ENCODE results near the gene CLDN11. TPM values are rescaled to one million over a fixed set of nuclear protein-coding genes. Genes with fewer than 3 reads are reported as not detected.

CLDN11 gene
- total RNA-seq, 1 donor from 2014 or later = not detected

DNA sequence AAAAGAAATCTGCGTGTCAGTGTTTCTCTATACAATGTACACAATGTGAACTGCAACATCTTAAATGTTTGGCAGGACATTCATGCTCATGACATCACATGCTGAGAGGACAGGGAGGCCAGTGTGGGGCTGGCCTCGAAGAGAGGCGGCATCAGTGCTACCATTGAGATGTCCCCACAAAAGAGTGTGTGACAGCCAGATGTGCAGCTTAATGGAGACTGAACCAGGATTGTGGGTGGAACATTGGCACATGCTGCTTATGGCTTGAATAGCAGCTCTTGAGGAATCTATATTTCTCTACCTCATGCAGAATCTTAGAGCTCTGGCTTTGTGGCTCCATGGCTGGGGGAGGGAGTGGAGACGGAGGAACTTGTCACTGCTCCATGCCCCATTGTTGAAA lies 18.5 kb downstream of the CLDN11 start:
- H3K36me3 Mint-ChIP-seq (ENCODE audit: low read depth) = no peaks in the 10 kb centered on the region
- H3K4me3 Mint-ChIP-seq = no peak overlapping the region
- DNase-seq = no peak
- no peaks in the 10 kb centered on the region for H3K9me3 Mint-ChIP-seq
- H3K27me3 Mint-ChIP-seq = peaks cover 10% of the 10 kb centered on the region
- H3K27ac Mint-ChIP-seq = no peak overlapping the region
- peaks cover 5% of the 10 kb centered on the region for H3K4me1 Mint-ChIP-seq
- intact Hi-C loops (cut with micrococcal nuclease) = no loop called here

DNA sequence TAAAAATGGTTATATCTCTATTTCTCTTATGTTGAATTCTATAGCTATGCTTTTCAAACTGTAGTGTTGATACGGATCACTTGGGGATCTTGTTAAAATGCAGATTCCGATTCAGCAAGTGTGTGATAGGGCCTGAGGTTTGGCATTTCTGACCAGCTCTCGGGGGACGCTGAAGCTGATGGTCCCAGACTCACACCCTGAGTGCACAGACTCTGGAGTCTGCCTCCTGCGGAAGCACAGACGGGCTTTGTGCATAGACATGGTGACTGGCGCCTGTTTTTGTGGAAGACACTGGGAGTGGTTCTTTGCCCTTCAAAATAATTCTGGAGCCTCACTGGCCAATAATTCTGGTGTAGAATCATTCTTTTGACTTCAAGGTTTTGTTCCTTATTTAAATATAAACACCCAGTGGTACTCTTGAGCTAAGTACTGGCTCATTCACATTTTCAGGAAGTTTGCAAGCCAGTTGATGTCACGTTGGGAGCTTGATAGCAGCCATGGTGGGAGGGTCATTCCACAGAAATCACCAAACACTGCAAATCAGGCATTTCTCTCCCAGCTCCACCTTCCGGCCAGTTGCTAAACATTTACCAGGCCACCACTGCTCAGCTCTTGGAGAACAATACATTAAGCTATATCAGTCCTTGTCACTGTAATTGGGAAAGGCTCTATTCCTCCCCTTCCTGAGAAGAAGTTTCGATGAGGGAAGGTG lies 19.2 kb downstream of the CLDN11 start:
- no peak for DNase-seq
- no peak overlapping the region for H3K4me3 Mint-ChIP-seq

DNA sequence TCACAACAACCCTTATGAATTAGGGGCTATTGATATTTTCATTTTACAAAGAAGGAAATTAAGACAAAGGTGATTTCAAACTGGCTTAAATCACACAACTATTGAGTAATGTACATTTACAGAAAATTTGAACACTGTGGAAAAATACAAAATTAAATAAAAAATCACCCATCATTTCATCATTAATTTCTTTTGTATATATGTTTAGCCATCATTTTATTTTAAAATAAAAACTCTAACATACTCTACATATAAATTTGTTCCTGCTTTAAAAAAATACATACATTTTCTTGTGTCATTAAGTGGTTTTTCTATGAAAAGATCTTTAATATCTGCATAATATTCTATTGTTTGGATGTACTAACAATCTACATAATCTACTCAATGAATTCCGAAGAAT lies 20.2 kb downstream of the CLDN11 start:
- DNase-seq = no peak
- H3K27ac Mint-ChIP-seq = no peak overlapping the region
- H3K36me3 Mint-ChIP-seq (ENCODE audit: low read depth) = no peaks in the 10 kb centered on the region
- H3K9me3 Mint-ChIP-seq = no peaks in the 10 kb centered on the region
- H3K4me3 Mint-ChIP-seq = no peak overlapping the region
- peaks cover 5% of the 10 kb centered on the region for H3K4me1 Mint-ChIP-seq
- peaks cover 16% of the 10 kb centered on the region for H3K27me3 Mint-ChIP-seq
- intact Hi-C loops (cut with micrococcal nuclease) = no loop called here

More for the DNA sequence above, 19.2 kb downstream of the CLDN11 start:
- H3K36me3 Mint-ChIP-seq (ENCODE audit: low read depth) = no peaks in the 10 kb centered on the region
- intact Hi-C loops (cut with micrococcal nuclease) = no loop called here
- H3K4me1 Mint-ChIP-seq = peaks cover 5% of the 10 kb centered on the region
- H3K27ac Mint-ChIP-seq = no peak overlapping the region
- no peaks in the 10 kb centered on the region for H3K9me3 Mint-ChIP-seq
- peaks cover 14% of the 10 kb centered on the region for H3K27me3 Mint-ChIP-seq

GRCh38 chr3:170440344-170440743 lies 21.7 kb downstream of the CLDN11 start:
- Mint-ChIP-seq H3K9me3 (no peaks in the 10 kb centered on the region), H3K4me1 (peaks cover 5% of the 10 kb centered on the region), H3K36me3 (ENCODE audit: low read depth) (no peaks in the 10 kb centered on the region), H3K4me3 (no peak overlapping the region), H3K27me3 (peaks cover 17% of the 10 kb centered on the region), H3K27ac (no peak overlapping the region)
- intact Hi-C loops (cut with micrococcal nuclease) = no loop called here
- DNase-seq = no peak

GRCh38 chr3:170441412-170441811 lies 22.7 kb downstream of the CLDN11 start:
- Mint-ChIP-seq H3K36me3 (ENCODE audit: low read depth) (no peaks in the 10 kb centered on the region), H3K4me1 (peaks cover 5% of the 10 kb centered on the region), H3K27me3 (peaks cover 17% of the 10 kb centered on the region), H3K9me3 (no peaks in the 10 kb centered on the region), H3K27ac (no peak overlapping the region), H3K4me3 (no peak overlapping the region)
- intact Hi-C loops (cut with micrococcal nuclease) = no loop called here
- no peak for DNase-seq

GRCh38 chr3:170442947-170443346 lies 24.3 kb downstream of the CLDN11 start:
- Mint-ChIP-seq H3K27ac (no peak overlapping the region), H3K27me3 (peaks cover 19% of the 10 kb centered on the region), H3K4me3 (no peak overlapping the region), H3K9me3 (no peaks in the 10 kb centered on the region), H3K4me1 (peaks cover 2% of the 10 kb centered on the region), H3K36me3 (ENCODE audit: low read depth) (no peaks in the 10 kb centered on the region)
- intact Hi-C loops (cut with micrococcal nuclease) = no loop called here
- no peak for DNase-seq

GRCh38 chr3:170443457-170443856 lies 24.8 kb downstream of the CLDN11 start:
- peaks cover 18% of the 10 kb centered on the region for H3K27me3 Mint-ChIP-seq
- H3K36me3 Mint-ChIP-seq (ENCODE audit: low read depth) = no peaks in the 10 kb centered on the region
- no peaks in the 10 kb centered on the region for H3K9me3 Mint-ChIP-seq
- H3K4me3 Mint-ChIP-seq = no peak overlapping the region
- intact Hi-C loops (cut with micrococcal nuclease) = no loop called here
- no peak overlapping the region for H3K27ac Mint-ChIP-seq
- peaks cover 2% of the 10 kb centered on the region for H3K4me1 Mint-ChIP-seq
- no peak for DNase-seq

DNA sequence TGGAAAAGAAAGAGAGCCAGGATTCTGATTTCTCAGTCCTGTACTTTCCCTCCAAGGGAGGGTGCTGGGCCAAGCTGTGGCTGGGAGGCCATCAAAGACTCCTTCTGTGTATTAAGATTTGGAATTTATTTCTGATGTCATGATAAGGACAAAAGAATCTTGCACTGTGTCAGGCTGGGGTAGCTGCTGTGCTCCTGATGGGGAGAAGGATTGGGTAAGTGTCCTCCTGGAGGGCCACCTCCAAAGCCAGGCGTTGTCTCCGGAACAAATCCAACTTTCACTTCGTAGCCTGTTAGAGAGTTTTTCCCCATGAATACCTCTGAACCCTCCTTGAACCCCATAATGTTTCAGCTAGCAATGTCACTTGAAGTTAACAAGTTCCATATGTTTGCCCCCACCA lies 29.9 kb downstream of the CLDN11 start:
- peaks cover 11% of the 10 kb centered on the region for H3K27me3 Mint-ChIP-seq
- no peak for DNase-seq
- intact Hi-C loops (cut with micrococcal nuclease) = no loop called here
- no peak overlapping the region for H3K4me3 Mint-ChIP-seq
- H3K4me1 Mint-ChIP-seq = no peaks in the 10 kb centered on the region
- H3K27ac Mint-ChIP-seq = no peak overlapping the region
- no peaks in the 10 kb centered on the region for H3K36me3 Mint-ChIP-seq (ENCODE audit: low read depth)
- H3K9me3 Mint-ChIP-seq = no peaks in the 10 kb centered on the region

DNA sequence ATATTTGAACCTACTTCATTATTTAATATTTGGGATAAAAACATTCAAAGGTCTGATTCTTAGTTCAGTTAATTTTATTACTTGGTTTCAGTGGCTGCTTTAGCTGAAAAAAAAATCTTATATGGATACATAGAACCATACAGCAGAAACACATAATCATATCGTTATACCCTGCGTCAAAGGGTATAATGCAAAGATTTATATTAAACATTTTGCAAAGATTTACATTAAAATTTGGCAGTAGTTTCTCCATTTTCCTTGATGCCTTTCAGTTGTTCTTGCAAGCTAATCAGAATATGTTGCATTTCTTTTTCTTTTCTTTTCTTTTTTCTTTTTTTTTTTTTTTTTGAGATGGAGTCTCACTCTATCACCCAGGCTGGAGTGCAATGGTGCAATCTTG lies 31.4 kb downstream of the CLDN11 start:
- intact Hi-C loops (cut with micrococcal nuclease) = no loop called here
- Mint-ChIP-seq H3K36me3 (ENCODE audit: low read depth) (no peaks in the 10 kb centered on the region), H3K4me1 (no peaks in the 10 kb centered on the region), H3K9me3 (no peaks in the 10 kb centered on the region), H3K4me3 (no peak overlapping the region), H3K27ac (no peak overlapping the region), H3K27me3 (peaks cover 12% of the 10 kb centered on the region)
- DNase-seq = no peak

DNA sequence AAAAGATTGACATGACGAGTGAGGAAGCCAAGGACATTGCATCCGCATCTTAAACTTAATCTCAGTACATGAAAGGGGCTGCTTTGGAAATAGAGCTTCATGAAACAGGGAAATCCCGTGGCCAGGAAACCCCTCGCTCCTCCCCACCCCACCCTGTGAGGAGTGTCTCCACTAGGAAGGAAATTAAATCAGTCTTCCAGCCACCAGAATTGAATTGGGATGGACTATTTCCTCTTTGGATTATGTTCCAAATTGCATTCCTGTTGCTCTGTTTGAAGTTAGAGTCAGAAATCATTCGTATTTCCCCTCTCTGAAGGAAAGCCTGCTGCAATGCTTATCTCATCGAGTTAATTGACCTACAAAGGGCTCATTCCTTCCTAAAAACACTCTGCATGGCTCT lies 35.8 kb downstream of the CLDN11 start:
- Mint-ChIP-seq H3K4me3 (no peak overlapping the region), H3K9me3 (no peaks in the 10 kb centered on the region), H3K4me1 (no peaks in the 10 kb centered on the region), H3K27ac (no peak overlapping the region), H3K36me3 (ENCODE audit: low read depth) (no peaks in the 10 kb centered on the region), H3K27me3 (peaks cover 11% of the 10 kb centered on the region)
- intact Hi-C loops (cut with micrococcal nuclease) = no loop called here
- no peak for DNase-seq

DNA sequence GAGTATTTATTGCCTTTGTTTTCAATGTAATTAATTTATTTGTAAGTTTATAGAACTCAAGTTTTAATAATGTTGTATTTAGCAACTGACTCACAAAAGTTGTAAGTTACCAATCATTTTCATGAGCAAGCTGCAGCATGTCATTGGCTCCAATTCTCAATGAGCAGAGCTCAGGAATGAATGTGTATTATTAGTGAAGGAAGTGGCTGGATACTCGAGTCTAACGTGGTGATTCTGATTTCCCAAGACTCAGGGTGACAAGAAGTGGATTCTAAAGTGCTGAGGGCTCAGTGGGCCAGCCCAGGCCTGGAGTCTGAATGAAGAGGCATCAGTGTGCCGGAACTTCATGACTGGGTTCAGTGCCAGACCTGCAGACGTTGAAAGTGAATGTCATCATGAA lies 39.6 kb downstream of the CLDN11 start:
- H3K27ac Mint-ChIP-seq = no peak overlapping the region
- no peak overlapping the region for H3K4me3 Mint-ChIP-seq
- H3K36me3 Mint-ChIP-seq (ENCODE audit: low read depth) = no peaks in the 10 kb centered on the region
- no peaks in the 10 kb centered on the region for H3K9me3 Mint-ChIP-seq
- no peak for DNase-seq
- intact Hi-C loops (cut with micrococcal nuclease) = no loop called here
- peaks cover 22% of the 10 kb centered on the region for H3K27me3 Mint-ChIP-seq
- H3K4me1 Mint-ChIP-seq = no peaks in the 10 kb centered on the region

GRCh38 chr3:170463011-170463410 lies 44.3 kb downstream of the CLDN11 start:
- DNase-seq = no peak
- H3K4me3 Mint-ChIP-seq = no peak overlapping the region
- no peaks in the 10 kb centered on the region for H3K4me1 Mint-ChIP-seq
- H3K36me3 Mint-ChIP-seq (ENCODE audit: low read depth) = no peaks in the 10 kb centered on the region
- H3K27ac Mint-ChIP-seq = no peak overlapping the region
- no peaks in the 10 kb centered on the region for H3K9me3 Mint-ChIP-seq
- intact Hi-C loops (cut with micrococcal nuclease) = no loop called here
- peaks cover 29% of the 10 kb centered on the region for H3K27me3 Mint-ChIP-seq

DNA sequence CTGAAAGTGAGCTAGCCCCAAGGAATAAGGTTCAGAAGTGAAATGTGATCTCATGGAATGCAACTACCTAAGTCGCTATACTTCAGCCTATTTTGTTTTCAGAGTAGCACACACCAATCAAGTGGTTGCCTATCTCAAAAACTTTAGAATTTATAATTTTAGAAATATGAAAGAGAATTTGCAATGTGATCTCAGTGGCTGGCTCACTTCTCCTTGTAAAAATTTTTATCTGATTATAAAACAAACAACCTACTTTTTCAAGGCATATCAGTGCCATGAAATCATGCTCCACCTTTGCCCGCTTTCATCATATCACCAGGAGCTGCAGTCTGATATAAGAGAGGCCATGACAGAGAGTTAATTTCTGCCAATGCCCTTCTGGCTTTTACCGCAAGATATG lies 47.3 kb downstream of the CLDN11 start:
- no peak overlapping the region for H3K27ac Mint-ChIP-seq
- no peak overlapping the region for H3K4me3 Mint-ChIP-seq
- H3K9me3 Mint-ChIP-seq = no peaks in the 10 kb centered on the region
- no peaks in the 10 kb centered on the region for H3K36me3 Mint-ChIP-seq (ENCODE audit: low read depth)
- DNase-seq = no peak
- peaks cover 30% of the 10 kb centered on the region for H3K27me3 Mint-ChIP-seq
- intact Hi-C loops (cut with micrococcal nuclease) = no loop called here
- peaks cover 3% of the 10 kb centered on the region for H3K4me1 Mint-ChIP-seq

DNA sequence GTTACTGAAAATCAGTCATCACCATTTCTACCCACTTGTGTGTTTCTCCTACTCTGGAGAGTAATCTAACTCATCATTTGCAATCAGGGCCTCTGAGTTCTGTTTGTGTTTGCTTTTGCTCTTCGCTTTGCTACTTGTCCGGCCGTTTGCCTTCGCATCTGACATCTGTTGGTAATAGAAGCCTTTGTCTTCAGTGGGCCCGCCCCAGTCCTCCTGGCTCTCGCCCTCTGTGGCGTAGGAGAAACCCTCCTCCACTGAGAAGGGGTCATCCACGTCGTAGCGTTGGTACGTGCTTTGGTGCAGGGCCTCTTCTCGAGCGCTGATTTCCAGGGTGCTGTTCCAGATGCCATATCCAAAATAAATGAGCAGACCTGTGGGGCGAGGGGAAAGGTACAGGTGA lies 48.3 kb downstream of the CLDN11 start:
- peaks cover 34% of the 10 kb centered on the region for H3K27me3 Mint-ChIP-seq
- H3K4me1 Mint-ChIP-seq = peaks cover 3% of the 10 kb centered on the region
- DNase-seq = no peak

GRCh38 chr3:170467571-170468147 lies 49.0 kb downstream of the CLDN11 start:
- Mint-ChIP-seq H3K27me3 (peaks cover 32% of the 10 kb centered on the region), H3K9me3 (no peaks in the 10 kb centered on the region), H3K4me3 (no peak overlapping the region)

More for the DNA sequence above, 48.3 kb downstream of the CLDN11 start:
- intact Hi-C loops (cut with micrococcal nuclease) = no loop called here
- Mint-ChIP-seq H3K4me3 (no peak overlapping the region), H3K9me3 (no peaks in the 10 kb centered on the region), H3K36me3 (ENCODE audit: low read depth) (no peaks in the 10 kb centered on the region), H3K27ac (no peak overlapping the region)

More at GRCh38 chr3:170467571-170468147, 49.0 kb downstream of the CLDN11 start:
- no peak overlapping the region for H3K27ac Mint-ChIP-seq
- no peaks in the 10 kb centered on the region for H3K36me3 Mint-ChIP-seq (ENCODE audit: low read depth)
- no peak for DNase-seq
- peaks cover 3% of the 10 kb centered on the region for H3K4me1 Mint-ChIP-seq
- intact Hi-C loops (cut with micrococcal nuclease) = no loop called here
